Smooth muscle cell (in vitro differentiated cells): ENCODE measurements around the gene TMEM178A. TPM values are rescaled to one million over a fixed set of nuclear protein-coding genes. Genes with fewer than 3 reads are reported as not detected.
"Not testable (repeated sequence)": the region's sequence is repeated elsewhere in the genome, so short reads cannot be mapped to it uniquely, and the experiment has no call there.

Source experiments
- DNase-seq: peaks from one replicate; lab custom pipeline; 2025; ENCODE audit not compliant: unreplicated experiment; lab: John Stamatoyannopoulos, UW
- H2AFZ ChIP-seq: fragments of 200-600 bp; sonication (generic); 2 replicates; pipeline ENCODE4 v1.6.0; 2016; ENCODE audit warnings: antibody characterized with exemption, low read depth, mild to moderate bottlenecking
- H3F3A ChIP-seq: fragments of 200-600 bp; sonication (generic); 2 replicates; pipeline ENCODE4 v1.6.0; 2017; ENCODE audit warnings: antibody characterized with exemption, low read depth
- H3K27ac ChIP-seq: fragments of 200-600 bp; sonication (generic); 2 replicates; pipeline ENCODE4 v1.5.1; 2016; ENCODE audit warnings: low read depth, mild to moderate bottlenecking
- H3K27me3 ChIP-seq: fragments of 200-600 bp; sonication (generic); 2 replicates; pipeline ENCODE4 v1.6.1; 2016; ENCODE audit warnings: low read depth, mild to moderate bottlenecking
- H3K36me3 ChIP-seq: fragments of 200-600 bp; sonication (generic); 2 replicates; pipeline ENCODE4 v1.5.1; 2016; ENCODE audit warnings: low read depth
- H3K4me1 ChIP-seq: fragments of 200-600 bp; sonication (generic); 2 replicates; pipeline ENCODE4 v1.5.1; 2016; ENCODE audit warnings: low read depth
- H3K4me2 ChIP-seq: fragments of 200-600 bp; sonication (generic); 2 replicates; pipeline ENCODE4 v1.6.0; 2016; ENCODE audit warnings: mild to moderate bottlenecking
- H3K4me3 ChIP-seq: fragments of 200-600 bp; sonication (generic); 2 replicates; pipeline ENCODE4 v1.5.1; 2016; ENCODE audit warnings: mild to moderate bottlenecking
- H3K79me2 ChIP-seq: fragments of 200-600 bp; sonication (generic); 2 replicates; pipeline ENCODE4 v1.6.0; 2016; ENCODE audit warnings: low read depth, mild to moderate bottlenecking
- H3K9ac ChIP-seq: fragments of 200-600 bp; sonication (generic); 2 replicates; pipeline ENCODE4 v1.6.0; 2016; ENCODE audit warnings: low read depth
- H3K9me3 ChIP-seq: fragments of 200-600 bp; sonication (generic); replicated peaks from 2 replicates; pipeline ENCODE4 v1.5.1; 2016; ENCODE audit warnings: low read depth
- H4K20me1 ChIP-seq: fragments of 200-600 bp; sonication (generic); 2 replicates; pipeline ENCODE4 v1.6.0; 2016; ENCODE audit warnings: low read depth
- CTCF ChIP-seq: fragments of 200-600 bp; sonication (generic); IDR thresholded peaks from 2 replicates; pipeline ENCODE4 v1.5.1; 2017; ENCODE audit warnings: borderline replicate concordance, mild to moderate bottlenecking, antibody characterized with exemption; ENCODE audit not compliant: insufficient read depth, poor library complexity, severe bottlenecking
- WGBS: methylation state at CpG from one replicate; pipeline ENCODE4 v1.1.7; 2016; ENCODE audit warnings: low lambda C conversion rate; 5-methylcytosine and 5-hydroxymethylcytosine counted together
- polyA plus RNA-seq: library from polyadenylated mRNA; unstranded; fragments of >200 nt; fragmentation: Nextera tagmentation; extraction: Ambion mirVana; gene quantifications from 2 replicates; pipeline ENCODE4 v1.2.1, GENCODE V29; 2016
- total RNA-seq: library from RNA; depleted of rRNA; stranded (reverse); fragments of >200 nt; gene quantifications from 2 replicates; pipeline ENCODE4 v1.2.3, GENCODE V29; 2014

TMEM178A gene
- total and polyA plus RNA-seq, 2 experiments from 2014 or later: 14.6 to 22.2 TPM

GRCh38 chr2:39647104-39647765 lies 18.5 kb upstream of the TMEM178A start:
- Histone ChIP-seq H3K4me2 (no peak overlapping the region), H3F3A (no peaks in the 10 kb centered on the region), H3K4me3 (no peak overlapping the region), H4K20me1 (no peaks in the 10 kb centered on the region), H3K79me2 (no peaks in the 10 kb centered on the region), H2AFZ (no peak overlapping the region), H3K4me1 (no peaks in the 10 kb centered on the region), H3K27ac (no peak overlapping the region), H3K27me3 (no peaks in the 10 kb centered on the region), H3K9ac (no peak overlapping the region), H3K36me3 (no peaks in the 10 kb centered on the region), H3K9me3 (no peaks in the 10 kb centered on the region)
- 95% methylated on average over 3 of the region's 3 CpGs for WGBS
- no peak for DNase-seq
- no peak for TF ChIP-seq CTCF

GRCh38 chr2:39648580-39648979 lies 17.1 kb upstream of the TMEM178A start:
- Histone ChIP-seq H3K9ac (no peak overlapping the region), H3K4me2 (no peak overlapping the region), H2AFZ (no peak overlapping the region), H3K9me3 (no peaks in the 10 kb centered on the region), H3K27ac (no peak overlapping the region), H3K27me3 (no peaks in the 10 kb centered on the region), H3K4me1 (no peaks in the 10 kb centered on the region), H3K4me3 (no peak overlapping the region), H3K79me2 (no peaks in the 10 kb centered on the region), H4K20me1 (no peaks in the 10 kb centered on the region), H3F3A (no peaks in the 10 kb centered on the region), H3K36me3 (no peaks in the 10 kb centered on the region)
- DNase-seq: no peak
- no peak for TF ChIP-seq CTCF

DNA sequence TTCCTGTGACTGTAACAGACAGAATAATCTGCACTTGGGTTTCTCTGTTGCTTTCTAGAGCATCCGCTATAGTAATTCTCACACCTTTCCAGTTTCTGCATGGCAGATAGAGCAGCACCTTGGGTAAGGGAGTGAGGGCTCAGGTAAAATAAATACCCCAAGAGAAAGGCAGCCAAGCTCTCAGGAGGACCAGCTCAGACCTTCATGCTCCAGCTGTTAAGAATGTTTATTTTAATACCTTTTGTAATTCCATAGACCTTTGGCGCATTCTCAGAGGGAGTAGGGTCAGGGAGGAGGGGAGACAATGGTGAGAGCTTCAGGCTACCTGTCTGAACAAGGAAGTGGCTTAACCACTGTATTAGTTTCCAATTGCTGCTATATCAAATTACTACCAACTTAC lies 16.2 kb upstream of the TMEM178A start:
- Histone ChIP-seq H3K9ac (no peak overlapping the region), H3K27ac (no peak overlapping the region), H3F3A (no peaks in the 10 kb centered on the region), H3K27me3 (no peaks in the 10 kb centered on the region), H3K79me2 (no peaks in the 10 kb centered on the region), H3K4me1 (no peaks in the 10 kb centered on the region), H3K4me2 (no peak overlapping the region), H3K9me3 (no peaks in the 10 kb centered on the region), H3K36me3 (no peaks in the 10 kb centered on the region), H4K20me1 (no peaks in the 10 kb centered on the region), H2AFZ (no peak overlapping the region), H3K4me3 (no peak overlapping the region)
- DNase-seq: no peak
- WGBS: 93% methylated on average over 2 of the region's 2 CpGs
- TF ChIP-seq CTCF: no peak

DNA sequence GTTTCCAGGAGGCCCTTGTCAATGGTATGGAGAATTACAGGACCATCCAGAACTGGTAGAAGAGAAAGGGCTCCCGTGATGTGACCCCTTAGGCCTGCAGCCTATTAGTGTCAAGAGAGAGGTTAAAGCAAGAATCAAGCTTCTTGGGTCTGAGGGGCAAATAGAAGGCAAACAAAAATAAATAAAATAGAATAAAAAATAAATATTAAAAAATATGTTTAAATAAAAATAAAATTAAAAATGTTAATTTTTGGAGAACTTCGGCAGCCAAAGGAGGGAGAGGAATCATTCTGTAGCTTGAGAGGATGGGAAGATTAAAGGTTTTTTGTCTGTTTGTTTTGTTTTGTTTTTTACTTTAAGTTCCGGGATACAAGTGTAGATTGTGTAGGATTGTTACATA lies 15.2 kb upstream of the TMEM178A start:
- Histone ChIP-seq H3K36me3 (no peaks in the 10 kb centered on the region), H4K20me1 (no peaks in the 10 kb centered on the region), H3K27ac (no peak overlapping the region), H3K9me3 (no peaks in the 10 kb centered on the region), H3K4me3 (no peak overlapping the region), H3K27me3 (no peaks in the 10 kb centered on the region), H3K79me2 (no peaks in the 10 kb centered on the region), H3K9ac (no peak overlapping the region), H2AFZ (no peak overlapping the region), H3F3A (no peaks in the 10 kb centered on the region), H3K4me1 (no peaks in the 10 kb centered on the region), H3K4me2 (no peak overlapping the region)
- no peak for DNase-seq
- 93% methylated on average over 3 of the region's 3 CpGs for WGBS
- TF ChIP-seq CTCF: no peak

- not testable (repeated sequence) for H3K27me3 ChIP-seq, H3F3A ChIP-seq, H3K9ac ChIP-seq, H3K4me2 ChIP-seq, H2AFZ ChIP-seq, H3K79me2 ChIP-seq, H3K36me3 ChIP-seq, H4K20me1 ChIP-seq, H3K4me1 ChIP-seq, H3K9me3 ChIP-seq, DNase-seq, H3K4me3 ChIP-seq, H3K27ac ChIP-seq
- WGBS: 95% methylated on average over 2 of the region's 2 CpGs
Observed at GRCh38 chr2:39656215-39656614, 9.5 kb upstream of the TMEM178A start.
